Thyroid gland (tissue), 4 donors: ENCODE measurements around the gene ZNF608. TPM values are rescaled to one million over a fixed set of nuclear protein-coding genes. Genes with fewer than 3 reads are reported as not detected.

Source experiments
- DNase-seq, 2 donors: peaks; one replicate each; pipeline ENCODE4 v3.0.0-alpha.2; 2019
- H3K27ac ChIP-seq, 3 donors: fragments of 200-600 bp; sonication (generic); 1 replicate in 2 of 3; 2 replicates in 1 of 3; pipeline ENCODE4 v1.5.1; 2016 to 2019; ENCODE audit warnings: mild to moderate bottlenecking in 1 of 3, moderate library complexity in 1 of 3
- H3K27me3 ChIP-seq: fragments of 200-600 bp; sonication (generic); one replicate; pipeline ENCODE4 v1.5.1; 2019
- H3K36me3 ChIP-seq, 2 donors: fragments of 200-600 bp; sonication (generic); one replicate each; pipeline ENCODE4 v1.5.1; 2016 to 2019
- H3K4me1 ChIP-seq, 2 donors: fragments of 200-600 bp; sonication (generic); one replicate each; pipeline ENCODE4 v1.5.1; 2017 to 2019
- H3K4me3 ChIP-seq, 3 donors: fragments of 200-600 bp; sonication (generic); replicated peaks in 1 of 3; 1 replicate in 2 of 3; 2 replicates in 1 of 3; pipeline ENCODE4 v1.5.1; 2016; ENCODE audit warnings: mild to moderate bottlenecking in 1 of 3
- H3K9me3 ChIP-seq: fragments of 200-600 bp; sonication (generic); one replicate; pipeline ENCODE4 v1.5.1; 2017
- CTCF ChIP-seq, 6 experiments: fragments of 200-600 bp in 3 of 6; fragments of 450-650 bp in 3 of 6; sonication (generic) in 3 of 6; IDR thresholded peaks; one replicate each; pipeline ENCODE4 v1.5.1; 2016 to 2019; ENCODE audit warnings: antibody characterized with exemption in 6 of 6, mild to moderate bottlenecking in 2 of 6, inconsistent platforms in 1 of 6, moderate library complexity in 1 of 6
- POLR2A ChIP-seq, 2 donors: fragments of 450-650 bp; IDR thresholded peaks; one replicate each; pipeline ENCODE4 v1.6.1; 2017; ENCODE audit warnings: antibody characterized with exemption in 2 of 2, mild to moderate bottlenecking in 2 of 2, moderate library complexity in 1 of 2
- WGBS, 2 donors: methylation state at CpG; one replicate each; pipeline ENCODE4 v1.1.5; 2017; 5-methylcytosine and 5-hydroxymethylcytosine counted together
- intact Hi-C: fragments of 100-400 bp; cut with DNase I; formaldehyde crosslinking; loops from one replicate; pipeline ENCODE4 v1.15.1; 2023
- total RNA-seq, 4 donors: library from RNA; depleted of rRNA; stranded (reverse); fragments of >200 nt; gene quantifications; one replicate each; pipeline ENCODE4 v1.2.3, GENCODE V29; 2016

Gene ZNF608
- 10 to 100 TPM; 32.0 to 60.2 (median 36.8) TPM for total RNA-seq

GRCh38 chr5:124745928-124746915 is at the start of gene ZNF608:
Gene ZNF608, minus strand, starts transcription at chr5:124746639. Its CDS starts 1,650 bp downstream, at chr5:124744989.
- no peaks in the 10 kb centered on the region for H3K36me3 ChIP-seq
- 6 to 24% methylated on average over 18 of the region's 18 CpGs for WGBS, 2 donors
- DNase-seq: peak; percentile 30 to 41
- peak within 1 kb of the TSS; percentile 25 to 56 (median 46) for H3K4me3 ChIP-seq
- TF ChIP-seq POLR2A (IDR thresholded peaks at IDR 0.05) (peak in 1 of 2 donors; percentile 54), CTCF (IDR thresholded peaks at IDR 0.05) (peak in 3 of 6 experiments; percentile 13 to 15 (median 14))
- no peaks in the 10 kb centered on the region for H3K9me3 ChIP-seq
- intact Hi-C loops: no loop called here
- peaks cover 20 to 29% of the 10 kb centered on the region in 2 donors for H3K4me1 ChIP-seq
- no peaks in the 10 kb centered on the region for H3K27me3 ChIP-seq
- peak within 1 kb of the TSS; percentile 91 to 93 (median 92) for H3K27ac ChIP-seq

GRCh38 chr5:124795829-124796228 is 49.4 kb upstream of the ZNF608 start:
- intact Hi-C loops: no loop called here
- H3K4me1 ChIP-seq: no peaks in the 10 kb centered on the region
- H3K4me3 ChIP-seq: no peak overlapping the region
- no peaks in the 10 kb centered on the region for H3K9me3 ChIP-seq
- DNase-seq: no peak
- TF ChIP-seq POLR2A (IDR thresholded peaks at IDR 0.05) (no peak), CTCF (IDR thresholded peaks at IDR 0.05) (no peak)
- no peak overlapping the region for H3K27ac ChIP-seq
- H3K36me3 ChIP-seq: no peaks in the 10 kb centered on the region
- no peaks in the 10 kb centered on the region for H3K27me3 ChIP-seq
- 83 to 93% methylated on average over 4 of the region's 4 CpGs for WGBS, 2 donors

- WGBS, 2 donors: 61 to 66% methylated on average over 7 of the region's 7 CpGs
- no peak for DNase-seq
- intact Hi-C loops: no loop called here
- Histone ChIP-seq H3K4me3 (no peak overlapping the region), H3K27me3 (no peaks in the 10 kb centered on the region), H3K9me3 (no peaks in the 10 kb centered on the region), H3K27ac (no peak overlapping the region), H3K4me1 (no peaks in the 10 kb centered on the region), H3K36me3 (no peaks in the 10 kb centered on the region)
- TF ChIP-seq POLR2A (IDR thresholded peaks at IDR 0.05): no peak
- TF ChIP-seq CTCF (IDR thresholded peaks at IDR 0.05): no peak
Measured at GRCh38 chr5:124790895-124791732, 44.7 kb upstream of the ZNF608 start.

GRCh38 chr5:124790301-124790894 is 44.0 kb upstream of the ZNF608 start:
- H3K27ac ChIP-seq: no peak overlapping the region
- intact Hi-C loops: no loop called here
- no peak for DNase-seq
- no peaks in the 10 kb centered on the region for H3K36me3 ChIP-seq
- H3K4me3 ChIP-seq: no peak overlapping the region
- no peaks in the 10 kb centered on the region for H3K4me1 ChIP-seq
- no peaks in the 10 kb centered on the region for H3K27me3 ChIP-seq
- no peaks in the 10 kb centered on the region for H3K9me3 ChIP-seq
- 92 to 96% methylated on average over 3 of the region's 3 CpGs for WGBS, 2 donors
- TF ChIP-seq CTCF (IDR thresholded peaks at IDR 0.05): no peak
- TF ChIP-seq POLR2A (IDR thresholded peaks at IDR 0.05): no peak
